GM23338 (cell line): ENCODE data around the gene MBOAT1. TPM values are rescaled to one million over a fixed set of nuclear protein-coding genes. Genes with fewer than 3 reads are reported as not detected.

Experiments used
- ATAC-seq: fragments of 200-7000 bp; cut with Tn5 transposase; 3 replicates; pipeline ENCODE4 v1.9.1; 2020
- DNase-seq: peaks from one replicate; pipeline ENCODE4 v3.0.0-alpha.2; 2015; ENCODE audit warnings: low spot score
- H2AFZ ChIP-seq: fragments of 200-600 bp; sonication (generic); 2 replicates; pipeline ENCODE4 v1.8.0; 2016; ENCODE audit warnings: antibody characterized with exemption, mild to moderate bottlenecking, moderate library complexity
- H3F3A ChIP-seq: fragments of 200-600 bp; sonication (generic); replicated peaks from 2 replicates; pipeline ENCODE4 v1.8.0; 2017; ENCODE audit warnings: antibody characterized with exemption, mixed run types, low read depth
- H3K27ac ChIP-seq: fragments of 200-600 bp; sonication (generic); 2 replicates; pipeline ENCODE4 v1.6.1; 2016; ENCODE audit warnings: low read depth
- H3K27me3 ChIP-seq: fragments of 200-600 bp; sonication (generic); 2 replicates; pipeline ENCODE4 v1.8.0; 2016; ENCODE audit warnings: mild to moderate bottlenecking, mixed run types, moderate library complexity; ENCODE audit not compliant: insufficient read depth
- H3K36me3 ChIP-seq: fragments of 200-600 bp; sonication (generic); 2 replicates; pipeline ENCODE4 v1.8.0; 2016; ENCODE audit warnings: mild to moderate bottlenecking; ENCODE audit not compliant: insufficient read depth
- H3K4me1 ChIP-seq: fragments of 200-600 bp; sonication (generic); 2 replicates; pipeline ENCODE4 v1.8.0; 2016; ENCODE audit warnings: mild to moderate bottlenecking, moderate library complexity; ENCODE audit not compliant: insufficient read depth
- H3K4me2 ChIP-seq: fragments of 200-600 bp; sonication (generic); 2 replicates; pipeline ENCODE4 v1.7.1; 2017; ENCODE audit warnings: mixed run types
- H3K4me3 ChIP-seq: fragments of 200-600 bp; sonication (generic); 2 replicates; pipeline ENCODE4 v1.6.1; 2016; ENCODE audit warnings: mixed run types
- H3K79me2 ChIP-seq: fragments of 200-600 bp; sonication (generic); replicated peaks from 2 replicates; pipeline ENCODE4 v1.8.0; 2017; ENCODE audit warnings: mild to moderate bottlenecking; ENCODE audit not compliant: insufficient read depth
- H3K9me2 ChIP-seq: fragments of 200-600 bp; sonication (generic); 2 replicates; pipeline ENCODE4 v1.8.0; 2017; ENCODE audit not compliant: insufficient read depth
- H4K20me1 ChIP-seq: fragments of 200-600 bp; sonication (generic); replicated peaks from 2 replicates; pipeline ENCODE4 v1.8.0; 2017; ENCODE audit warnings: mild to moderate bottlenecking; ENCODE audit not compliant: insufficient read depth
- H3K27ac Mint-ChIP-seq: 2 replicates; pipeline ENCODE4 v1.8.0; 2020; ENCODE audit warnings: inconsistent platforms, mild to moderate bottlenecking, moderate library complexity, mixed read lengths
- H3K27me3 Mint-ChIP-seq: 3 replicates; pipeline ENCODE4 v1.8.0; 2022; ENCODE audit warnings: low read depth, mild to moderate bottlenecking, moderate library complexity, mixed read lengths, inconsistent platforms; ENCODE audit not compliant: insufficient read depth, poor library complexity
- H3K36me3 Mint-ChIP-seq: 3 replicates; pipeline ENCODE4 v1.8.0; 2021; ENCODE audit warnings: low read depth, mild to moderate bottlenecking, inconsistent platforms, moderate library complexity, mixed read lengths
- H3K4me1 Mint-ChIP-seq: 3 replicates; pipeline ENCODE4 v1.8.0; 2020; ENCODE audit warnings: mild to moderate bottlenecking, inconsistent platforms, mixed read lengths
- H3K4me3 Mint-ChIP-seq: 3 replicates; pipeline ENCODE4 v1.8.0; 2021; ENCODE audit warnings: moderate library complexity, mild to moderate bottlenecking, inconsistent platforms, mixed read lengths
- H3K9me3 Mint-ChIP-seq: 3 replicates; pipeline ENCODE4 v1.8.0; 2020; ENCODE audit warnings: moderate library complexity, mild to moderate bottlenecking, inconsistent platforms, mixed read lengths
- CREB1 ChIP-seq: fragments of 250-450 bp; sonication (Bioruptor Pico); IDR thresholded peaks from 2 replicates; pipeline ENCODE4 v1.5.0; 2020; ENCODE audit warnings: low read depth, mild to moderate bottlenecking, moderate library complexity
- CTCF ChIP-seq, 2 experiments: fragments of 200-600 bp in 1 of 2; sonication (generic) in 1 of 2; conservative IDR thresholded peaks; 2 replicates each; pipeline versions ENCODE4 v1.5.1 to v1.6.1; 2016 to 2017; ENCODE audit warnings: antibody characterized with exemption in 2 of 2, low read depth in 2 of 2, mild to moderate bottlenecking in 2 of 2, moderate library complexity in 1 of 2
- ETS1 ChIP-seq: IDR thresholded peaks from 2 replicates; pipeline ENCODE4 v1.6.1; 2016; ENCODE audit warnings: antibody characterized with exemption
- EZH2 ChIP-seq: fragments of 200-600 bp; sonication (generic); IDR thresholded peaks from one replicate; pipeline ENCODE4 v1.8.0; 2017; ENCODE audit warnings: antibody characterized with exemption, mild to moderate bottlenecking, low read depth; ENCODE audit not compliant: unreplicated experiment
- EZH2phosphoT487 ChIP-seq: fragments of 200-600 bp; sonication (generic); IDR thresholded peaks from one replicate; pipeline ENCODE4 v1.8.1; 2018; ENCODE audit warnings: antibody characterized with exemption; ENCODE audit not compliant: unreplicated experiment
- JUNB ChIP-seq: IDR thresholded peaks from one replicate; pipeline ENCODE4 v1.6.1; 2016; ENCODE audit warnings: antibody characterized with exemption; ENCODE audit not compliant: unreplicated experiment
- NANOG ChIP-seq: IDR thresholded peaks from 2 replicates; pipeline ENCODE4 v1.6.1; 2016; ENCODE audit warnings: antibody characterized with exemption, borderline replicate concordance
- POLR2AphosphoS5 ChIP-seq: IDR thresholded peaks from 2 replicates; pipeline ENCODE4 v1.6.1; 2016; ENCODE audit warnings: antibody characterized with exemption, low read depth
- REST ChIP-seq: IDR thresholded peaks from one replicate; pipeline ENCODE4 v1.6.1; 2018; ENCODE audit warnings: antibody characterized with exemption; ENCODE audit not compliant: unreplicated experiment
- STAT1 ChIP-seq: IDR thresholded peaks from one replicate; pipeline ENCODE4 v1.6.1; 2016; ENCODE audit warnings: antibody characterized with exemption; ENCODE audit not compliant: unreplicated experiment
- ZNF114 ChIP-seq: fragments of 250-450 bp; sonication (Bioruptor Pico); IDR thresholded peaks from 2 replicates; pipeline ENCODE4 v1.5.0; 2020; ENCODE audit warnings: mild to moderate bottlenecking, moderate library complexity
- ZNF331 ChIP-seq: fragments of 250-450 bp; sonication (Bioruptor Pico); IDR thresholded peaks from 2 replicates; pipeline ENCODE4 v1.5.0; 2020; ENCODE audit warnings: low read depth, mild to moderate bottlenecking, moderate library complexity
- ZNF462 ChIP-seq: fragments of 250-450 bp; sonication (Bioruptor Pico); IDR thresholded peaks from 2 replicates; pipeline ENCODE4 v1.5.0; 2020; ENCODE audit warnings: mild to moderate bottlenecking, moderate library complexity
- polyA plus RNA-seq: library from polyadenylated mRNA; unstranded; fragments of >200 nt; fragmentation: Nextera tagmentation; extraction: Ambion mirVana; gene quantifications from 2 replicates; pipeline ENCODE4 v1.2.1, GENCODE V29; 2016
- total RNA-seq: library from RNA; depleted of rRNA; stranded (reverse); fragments of >200 nt; shearing (Covaris generic); gene quantifications from 2 replicates; pipeline ENCODE4 v1.2.3, GENCODE V29; 2014

Gene MBOAT1
- total and polyA plus RNA-seq, 2 experiments from 2014 or later = 3.8 to 18.6 TPM

- Mint-ChIP-seq H3K27ac (no peak overlapping the region), H3K27me3 (peaks cover 2% of the 10 kb centered on the region), H3K4me3 (no peak overlapping the region), H3K4me1 (peaks cover 4% of the 10 kb centered on the region; the same call in 2 of the 3 replicates), H3K9me3 (peaks cover 11% of the 10 kb centered on the region; the same call in 1 of the 3 replicates), H3K36me3 (no peaks in the 10 kb centered on the region; the same call in 2 of the 3 replicates)
- TF ChIP-seq ZNF462 (CRISPR knock-in tag) = no peak
- TF ChIP-seq STAT1 = no peak
- TF ChIP-seq JUNB = no peak
- TF ChIP-seq CTCF (conservative IDR thresholded peaks at IDR 0.05; ENCODE audit: low read depth in 2 of 2) = no peak
- TF ChIP-seq ZNF331 (CRISPR knock-in tag) = no peak
- no peak for TF ChIP-seq CREB1 (CRISPR knock-in tag)
- TF ChIP-seq EZH2 = no peak
- no peak for TF ChIP-seq EZH2phosphoT487
- no peak for TF ChIP-seq REST
- no peak for TF ChIP-seq ZNF114 (CRISPR knock-in tag)
- TF ChIP-seq NANOG = no peak
- TF ChIP-seq POLR2AphosphoS5 = no peak
- TF ChIP-seq ETS1 = no peak
- H3K4me3 ChIP-seq = no peak overlapping the region
- no peak overlapping the region for H3K27ac ChIP-seq
- H3K4me2 ChIP-seq = no peak overlapping the region
- H3F3A ChIP-seq = no peaks in the 10 kb centered on the region
- ATAC-seq = no peak
- no peaks in the 10 kb centered on the region for H3K27me3 ChIP-seq
- H4K20me1 ChIP-seq = no peaks in the 10 kb centered on the region
- no peak overlapping the region for H2AFZ ChIP-seq
- DNase-seq = no peak
- no peaks in the 10 kb centered on the region for H3K9me2 ChIP-seq
- H3K36me3 ChIP-seq = no peaks in the 10 kb centered on the region
- H3K79me2 ChIP-seq = no peaks in the 10 kb centered on the region
- peaks cover 21% of the 10 kb centered on the region for H3K4me1 ChIP-seq
Observed at GRCh38 chr6:20234136-20234535, 21.9 kb upstream of the MBOAT1 start.
